Erythroblast (primary cell): ENCODE measurements around the gene SLC5A8.

Source experiments
- GATA1 ChIP-seq: IDR thresholded peaks from 2 replicates; pipeline ENCODE4 v1.6.1; 2011; ENCODE audit warnings: low read depth, mild to moderate bottlenecking, control low read depth, low read length, moderate library complexity
- POLR2A ChIP-seq: IDR thresholded peaks from 2 replicates; pipeline ENCODE4 v1.6.1; 2011; ENCODE audit warnings: mild to moderate bottlenecking, low read length

GRCh38 chr12:101110866-101111265, 99.2 kb downstream of the SLC5A8 start:
- no peak for TF ChIP-seq POLR2A
- no peak for TF ChIP-seq GATA1
